Astrocyte (in vitro differentiated cells and primary cell): ENCODE measurements around the gene RIN1. TPM values are rescaled to one million over a fixed set of nuclear protein-coding genes. Genes with fewer than 3 reads are reported as not detected.

Source experiments
- DNase-seq: peaks from one replicate; pipeline ENCODE4 v3.0.0-alpha.2; 2010; ENCODE audit warnings: low read depth
- FAIRE-seq: peaks from 2 replicates; lab custom pipeline; 2011; peaks lifted over from hg19 to GRCh38; lab: Jason Lieb, UNC
- H2AFZ ChIP-seq: 2 replicates; pipeline ENCODE4 v1.6.0; 2012; ENCODE audit warnings: low read depth, low read length, inconsistent platforms
- H3K27ac ChIP-seq: 2 replicates; pipeline ENCODE4 v1.5.1; 2011; ENCODE audit warnings: low read depth, low read length, inconsistent platforms
- H3K27me3 ChIP-seq: 2 replicates; pipeline ENCODE4 v1.6.0; 2011; ENCODE audit warnings: low read length, inconsistent platforms; ENCODE audit not compliant: insufficient read depth
- H3K36me3 ChIP-seq: 2 replicates; pipeline ENCODE4 v1.5.1; 2011; ENCODE audit warnings: low read length, inconsistent platforms; ENCODE audit not compliant: insufficient read depth
- H3K4me1 ChIP-seq: 2 replicates; pipeline ENCODE4 v1.5.1; 2011; ENCODE audit warnings: low read length, inconsistent platforms; ENCODE audit not compliant: insufficient read depth
- H3K4me2 ChIP-seq: 2 replicates; pipeline ENCODE4 v1.6.0; 2012; ENCODE audit warnings: low read length, inconsistent platforms
- H3K4me3 ChIP-seq: 2 replicates; pipeline ENCODE4 v1.5.1; 2011; ENCODE audit warnings: low read depth, mild to moderate bottlenecking, low read length, inconsistent platforms; ENCODE audit not compliant: insufficient read depth
- H3K79me2 ChIP-seq: 2 replicates; pipeline ENCODE4 v1.6.0; 2012; ENCODE audit warnings: mild to moderate bottlenecking, low read length, inconsistent platforms; ENCODE audit not compliant: insufficient read depth
- H3K9ac ChIP-seq: 2 replicates; pipeline ENCODE4 v1.6.0; 2012; ENCODE audit warnings: mild to moderate bottlenecking, low read length, inconsistent platforms
- H3K9me3 ChIP-seq: 2 replicates; pipeline ENCODE4 v1.5.1; 2012; ENCODE audit warnings: low read depth, mild to moderate bottlenecking, low read length, inconsistent platforms; ENCODE audit not compliant: insufficient read depth
- H4K20me1 ChIP-seq: 2 replicates; pipeline ENCODE4 v1.6.0; 2012; ENCODE audit warnings: low read length, inconsistent platforms; ENCODE audit not compliant: insufficient read depth
- H3K27ac Mint-ChIP-seq: one replicate; pipeline ENCODE4 v1.8.0; 2021; ENCODE audit warnings: mild to moderate bottlenecking, mixed read lengths; ENCODE audit not compliant: unreplicated experiment
- H3K27me3 Mint-ChIP-seq: one replicate; pipeline ENCODE4 v1.8.0; 2021; ENCODE audit warnings: low read depth, mixed read lengths; ENCODE audit not compliant: unreplicated experiment
- H3K36me3 Mint-ChIP-seq: one replicate; pipeline ENCODE4 v1.8.0; 2021; ENCODE audit warnings: low read depth, mixed read lengths; ENCODE audit not compliant: unreplicated experiment
- H3K4me1 Mint-ChIP-seq: one replicate; pipeline ENCODE4 v1.8.0; 2021; ENCODE audit warnings: low read depth, mixed read lengths; ENCODE audit not compliant: unreplicated experiment
- H3K4me3 Mint-ChIP-seq: one replicate; pipeline ENCODE4 v1.8.0; 2021; ENCODE audit warnings: mild to moderate bottlenecking, moderate library complexity, mixed read lengths; ENCODE audit not compliant: unreplicated experiment
- H3K9me3 Mint-ChIP-seq: one replicate; pipeline ENCODE4 v1.8.0; 2021; ENCODE audit warnings: mild to moderate bottlenecking, mixed read lengths; ENCODE audit not compliant: unreplicated experiment
- EZH2 ChIP-seq: IDR thresholded peaks from 2 replicates; pipeline ENCODE4 v1.6.1; 2012; ENCODE audit warnings: mild to moderate bottlenecking, low read length, inconsistent platforms; ENCODE audit not compliant: insufficient read depth
- total RNA-seq: library from RNA; stranded (reverse); gene quantifications from 2 replicates; pipeline ENCODE4 v1.2.1, GENCODE V29; 2021
- TF ChIP-seq, protein P1 (sequence below): IDR thresholded peaks from 2 replicates; pipeline ENCODE4 v1.5.1; 2011; ENCODE audit warnings: low read depth, mild to moderate bottlenecking, inconsistent platforms, low read length, moderate library complexity; ENCODE audit not compliant: insufficient read depth

Gene RIN1
- total RNA-seq, 1 donor from 2014 or later, result 12.0 TPM

DNA sequence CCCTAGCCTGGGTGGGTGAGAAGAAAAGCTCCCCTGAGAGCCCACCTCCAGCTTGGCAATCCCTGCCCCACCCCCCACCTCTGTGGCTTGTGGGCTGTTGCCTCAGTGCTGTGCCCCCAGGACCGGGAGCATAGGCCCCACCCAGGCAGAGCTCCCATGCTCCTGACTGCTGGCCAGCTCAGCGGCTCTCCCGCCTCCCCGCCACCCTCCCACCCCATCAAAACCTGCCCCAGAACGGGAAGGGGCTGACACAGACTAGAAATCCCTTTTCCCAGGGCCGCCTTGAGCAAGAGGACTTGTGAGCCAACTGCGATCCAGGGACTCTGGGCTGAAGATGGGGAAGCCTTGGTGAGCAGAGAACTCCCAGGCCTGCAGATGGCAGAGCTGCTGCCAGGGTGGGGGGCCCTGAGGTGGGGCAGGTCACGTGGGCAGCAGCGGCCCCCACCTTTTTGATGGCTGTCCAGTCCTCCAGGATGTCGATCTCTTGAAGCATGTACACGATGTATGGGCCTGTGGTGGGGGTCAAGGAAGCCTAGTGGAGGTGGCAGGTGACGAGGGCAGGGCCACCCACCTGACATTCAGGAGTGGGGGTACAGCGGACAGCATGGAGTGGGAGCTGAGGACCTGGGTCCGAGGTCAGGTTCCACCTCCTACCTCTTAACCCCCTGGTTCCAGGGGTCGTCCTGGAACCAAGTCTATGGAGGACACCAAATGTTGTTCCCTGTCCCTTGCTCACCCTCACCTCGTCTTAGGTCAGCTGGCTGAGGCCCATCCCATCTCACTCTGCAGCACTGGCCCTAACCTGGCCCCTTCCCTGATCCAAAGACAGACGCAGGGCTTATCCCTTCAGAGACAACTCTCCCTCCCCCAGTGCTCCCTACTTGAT, 2.3 kb upstream of the RIN1 start:
- Mint-ChIP-seq H3K36me3 (peaks cover 7% of the 10 kb centered on the region), H3K27ac (peak overlapping the region; percentile 47), H3K4me3 (no peak overlapping the region), H3K27me3 (no peaks in the 10 kb centered on the region), H3K9me3 (no peaks in the 10 kb centered on the region), H3K4me1 (peaks cover 39% of the 10 kb centered on the region)
- H2AFZ ChIP-seq, result no peak overlapping the region
- peaks cover 3% of the 10 kb centered on the region for H3K36me3 ChIP-seq
- H3K9ac ChIP-seq, result peak overlapping the region; percentile 80
- no peak overlapping the region for H3K4me3 ChIP-seq
- H3K79me2 ChIP-seq, result peaks cover 38% of the 10 kb centered on the region
- peaks cover 45% of the 10 kb centered on the region for H3K4me1 ChIP-seq
- FAIRE-seq (no peak), DNase-seq (no peak)
- no peaks in the 10 kb centered on the region for H3K9me3 ChIP-seq
- H3K4me2 ChIP-seq, result peak overlapping the region; percentile 99
- no peaks in the 10 kb centered on the region for H3K27me3 ChIP-seq
- peaks cover 46% of the 10 kb centered on the region for H4K20me1 ChIP-seq
- TF ChIP-seq EZH2, result no peak
- TF ChIP-seq, protein P1, sequence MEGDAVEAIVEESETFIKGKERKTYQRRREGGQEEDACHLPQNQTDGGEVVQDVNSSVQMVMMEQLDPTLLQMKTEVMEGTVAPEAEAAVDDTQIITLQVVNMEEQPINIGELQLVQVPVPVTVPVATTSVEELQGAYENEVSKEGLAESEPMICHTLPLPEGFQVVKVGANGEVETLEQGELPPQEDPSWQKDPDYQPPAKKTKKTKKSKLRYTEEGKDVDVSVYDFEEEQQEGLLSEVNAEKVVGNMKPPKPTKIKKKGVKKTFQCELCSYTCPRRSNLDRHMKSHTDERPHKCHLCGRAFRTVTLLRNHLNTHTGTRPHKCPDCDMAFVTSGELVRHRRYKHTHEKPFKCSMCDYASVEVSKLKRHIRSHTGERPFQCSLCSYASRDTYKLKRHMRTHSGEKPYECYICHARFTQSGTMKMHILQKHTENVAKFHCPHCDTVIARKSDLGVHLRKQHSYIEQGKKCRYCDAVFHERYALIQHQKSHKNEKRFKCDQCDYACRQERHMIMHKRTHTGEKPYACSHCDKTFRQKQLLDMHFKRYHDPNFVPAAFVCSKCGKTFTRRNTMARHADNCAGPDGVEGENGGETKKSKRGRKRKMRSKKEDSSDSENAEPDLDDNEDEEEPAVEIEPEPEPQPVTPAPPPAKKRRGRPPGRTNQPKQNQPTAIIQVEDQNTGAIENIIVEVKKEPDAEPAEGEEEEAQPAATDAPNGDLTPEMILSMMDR, result no peak
- H3K27ac ChIP-seq, result peak overlapping the region; percentile 96

DNA sequence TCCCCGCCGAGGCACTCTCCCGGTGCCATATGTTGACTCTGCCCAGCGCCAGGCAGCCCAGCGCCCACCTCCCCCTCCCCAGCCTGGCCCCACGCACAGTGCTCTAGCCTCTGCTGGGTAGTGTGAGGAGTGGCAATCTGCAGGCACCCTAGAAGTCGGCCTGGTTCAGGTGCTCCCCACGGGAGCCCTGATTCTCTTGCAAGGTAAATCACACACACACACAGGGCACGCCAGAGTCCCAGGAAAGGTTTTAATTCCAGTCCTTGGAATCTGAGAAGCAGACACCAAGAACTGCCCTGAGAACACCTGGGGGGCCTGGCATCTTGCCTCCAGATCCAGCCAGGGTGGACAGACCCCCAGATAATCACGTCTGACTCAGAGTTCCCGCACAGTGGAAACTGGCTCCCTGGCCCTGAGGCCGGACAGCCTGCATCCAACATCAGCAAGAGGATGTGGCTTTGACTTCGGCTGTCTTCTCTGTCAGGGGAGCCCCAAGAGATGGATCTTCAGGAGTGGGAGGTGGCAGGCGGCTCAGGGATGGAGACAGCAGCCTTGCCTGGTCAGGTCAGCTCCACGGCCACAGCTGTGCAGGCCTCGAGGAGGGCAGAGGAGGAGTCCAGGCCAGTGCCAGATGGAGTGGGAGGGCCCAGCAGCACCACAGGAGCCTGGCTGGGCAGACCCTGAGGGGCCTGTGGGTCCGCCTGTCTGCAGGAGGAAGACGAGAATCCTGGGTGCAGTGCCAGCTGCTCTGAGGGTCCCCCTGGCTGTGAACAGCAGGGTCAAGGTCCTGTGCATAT, 1.1 kb upstream of the RIN1 start:
- Mint-ChIP-seq H3K9me3 (no peaks in the 10 kb centered on the region), H3K27ac (peak overlapping the region; percentile 99), H3K27me3 (no peaks in the 10 kb centered on the region), H3K36me3 (peaks cover 9% of the 10 kb centered on the region), H3K4me1 (peaks cover 31% of the 10 kb centered on the region), H3K4me3 (peak overlapping the region; percentile 88)
- Histone ChIP-seq H3K9me3 (no peaks in the 10 kb centered on the region), H3K4me1 (peaks cover 47% of the 10 kb centered on the region), H3K27me3 (no peaks in the 10 kb centered on the region), H4K20me1 (peaks cover 47% of the 10 kb centered on the region), H3K4me2 (peak overlapping the region; percentile 99), H3K79me2 (peaks cover 32% of the 10 kb centered on the region), H2AFZ (no peak overlapping the region), H3K9ac (peak overlapping the region; percentile 80), H3K27ac (peak overlapping the region; percentile 96), H3K4me3 (no peak overlapping the region), H3K36me3 (peaks cover 6% of the 10 kb centered on the region)
- FAIRE-seq (no peak), DNase-seq (peak; percentile 53)
- TF ChIP-seq, protein P1, result no peak
- TF ChIP-seq EZH2, result no peak
